ENCODE results near the gene C2CD4B.

C2CD4B gene

GRCh38 chr15:62187425-62187824 lies 22.3 kb upstream of the C2CD4B start:
- no peak overlapping the region for H3K4me3 ChIP-seq (ENCODE audit: low read depth, low read length)
- DNase-seq (ENCODE audit: low read depth): no peak
- TF ChIP-seq CTCF (IDR thresholded peaks at IDR 0.05; ENCODE audit: low read depth, low read length): no peak
- no peak for TF ChIP-seq POLR2A (IDR thresholded peaks at IDR 0.05; ENCODE audit: extremely low read depth, insufficient read length)
- TF ChIP-seq MAX (IDR thresholded peaks at IDR 0.05; ENCODE audit: low read depth, low read length): no peak
- no peak for TF ChIP-seq MYC (IDR thresholded peaks at IDR 0.05; ENCODE audit: low read depth, low read length)

GRCh38 chr15:62186578-62186977 lies 21.5 kb upstream of the C2CD4B start:
- TF ChIP-seq CTCF (IDR thresholded peaks at IDR 0.05; ENCODE audit: low read depth, low read length) (no peak), MAX (IDR thresholded peaks at IDR 0.05; ENCODE audit: low read depth, low read length) (no peak), POLR2A (IDR thresholded peaks at IDR 0.05; ENCODE audit: extremely low read depth, insufficient read length) (no peak), MYC (IDR thresholded peaks at IDR 0.05; ENCODE audit: low read depth, low read length) (no peak)

GRCh38 chr15:62183130-62183529 lies 18.0 kb upstream of the C2CD4B start:
- no peak overlapping the region for H3K4me3 ChIP-seq (ENCODE audit: low read depth, low read length)
- no peak for DNase-seq (ENCODE audit: low read depth)
- TF ChIP-seq POLR2A (IDR thresholded peaks at IDR 0.05; ENCODE audit: extremely low read depth, insufficient read length) (no peak), MAX (IDR thresholded peaks at IDR 0.05; ENCODE audit: low read depth, low read length) (no peak), CTCF (IDR thresholded peaks at IDR 0.05; ENCODE audit: low read depth, low read length) (no peak), MYC (IDR thresholded peaks at IDR 0.05; ENCODE audit: low read depth, low read length) (no peak)

More at GRCh38 chr15:62186578-62186977, 21.5 kb upstream of the C2CD4B start:
- no peak overlapping the region for H3K4me3 ChIP-seq (ENCODE audit: low read depth, low read length)
- no peak for DNase-seq (ENCODE audit: low read depth)

GRCh38 chr15:62173215-62173614 lies 8.1 kb upstream of the C2CD4B start:
- H3K4me3 ChIP-seq (ENCODE audit: low read depth, low read length): no peak overlapping the region
- TF ChIP-seq POLR2A (IDR thresholded peaks at IDR 0.05; ENCODE audit: extremely low read depth, insufficient read length) (no peak), MAX (IDR thresholded peaks at IDR 0.05; ENCODE audit: low read depth, low read length) (no peak), MYC (IDR thresholded peaks at IDR 0.05; ENCODE audit: low read depth, low read length) (no peak), CTCF (IDR thresholded peaks at IDR 0.05; ENCODE audit: low read depth, low read length) (no peak)
- DNase-seq (ENCODE audit: low read depth): no peak

- no peak for DNase-seq (ENCODE audit: low read depth)
- no peak overlapping the region for H3K4me3 ChIP-seq (ENCODE audit: low read depth, low read length)
- TF ChIP-seq MYC (IDR thresholded peaks at IDR 0.05; ENCODE audit: low read depth, low read length) (no peak), MAX (IDR thresholded peaks at IDR 0.05; ENCODE audit: low read depth, low read length) (no peak), CTCF (IDR thresholded peaks at IDR 0.05; ENCODE audit: low read depth, low read length) (no peak), POLR2A (IDR thresholded peaks at IDR 0.05; ENCODE audit: extremely low read depth, insufficient read length) (no peak)
Measured at GRCh38 chr15:62171882-62172281, 6.8 kb upstream of the C2CD4B start.

Measured in NB4 (cell line).